IMR-90 (cell line): Measurements from ENCODE around the gene KIF3A. TPM values are rescaled to one million over a fixed set of nuclear protein-coding genes. Genes with fewer than 3 reads are reported as not detected.

Source experiments
- ATAC-seq: fragments of 200-7000 bp; cut with Tn5 transposase; 2 replicates; pipeline ENCODE4 v1.9.1; 2020; ENCODE audit warnings: low read depth, mild to moderate bottlenecking, moderate library complexity
- BruUV-seq: library from RNA; stranded (reverse); fragments of 400-500 nt; replicated peaks from 2 replicates; lab custom pipeline; 2021; lab: Mats Ljungman, UMichigan
- CTCF ChIA-PET: fragments of 300-600 bp; formaldehyde crosslinking; extraction: SDS; loops from one replicate; lab custom pipeline; 2021; ENCODE audit warnings: antibody characterized with exemption; lab: Yijun Ruan, JAX
- POLR2A ChIA-PET: fragments of 300-600 bp; sonication (Branson Sonifier 250); formaldehyde crosslinking; loops from one replicate; lab custom pipeline; 2022; ENCODE audit warnings: antibody characterized with exemption; ENCODE audit not compliant: unreplicated experiment; lab: Charles Lee
- DNase-seq: peaks from one replicate; pipeline ENCODE4 v3.0.0; 2013
- H2AFZ ChIP-seq: replicated peaks from 2 replicates; pipeline ENCODE3; 2013; ENCODE audit warnings: low read length, mild to moderate bottlenecking; ENCODE audit not compliant: poor library complexity
- H2AK5ac ChIP-seq: 2 replicates; pipeline ENCODE4 v1.6.1; 2013; ENCODE audit warnings: low read depth, low read length, inconsistent platforms
- H2AK9ac ChIP-seq: replicated peaks from 2 replicates; pipeline ENCODE3; 2013; ENCODE audit warnings: mild to moderate bottlenecking, low read depth, low read length, moderate library complexity; ENCODE audit not compliant: poor library complexity
- H2BK120ac ChIP-seq: 2 replicates; pipeline ENCODE4 v1.6.1; 2013; ENCODE audit warnings: low read depth, low read length, inconsistent platforms
- H2BK15ac ChIP-seq: 3 replicates; pipeline ENCODE4 v1.6.1; 2013; ENCODE audit warnings: low read depth, low read length, inconsistent platforms
- H2BK20ac ChIP-seq: 2 replicates; pipeline ENCODE4 v1.6.1; 2013; ENCODE audit warnings: low read depth, mild to moderate bottlenecking, inconsistent platforms, low read length, moderate library complexity
- H2BK5ac ChIP-seq: 2 replicates; pipeline ENCODE4 v1.6.1; 2013; ENCODE audit warnings: mild to moderate bottlenecking, low read depth, low read length, inconsistent platforms; ENCODE audit not compliant: poor library complexity, severe bottlenecking
- H3K14ac ChIP-seq: replicated peaks from 2 replicates; pipeline ENCODE4 v1.6.1; 2013; ENCODE audit warnings: low read depth, low read length, inconsistent platforms
- H3K18ac ChIP-seq: 2 replicates; pipeline ENCODE4 v1.6.1; 2013; ENCODE audit warnings: low read depth, low read length, control low read depth
- H3K23ac ChIP-seq: 2 replicates; pipeline ENCODE4 v1.6.1; 2013; ENCODE audit warnings: low read depth, low read length, inconsistent platforms
- H3K27ac ChIP-seq: 2 replicates; pipeline ENCODE4 v1.5.1; 2013; ENCODE audit warnings: mild to moderate bottlenecking, control low read depth, low read length; ENCODE audit not compliant: insufficient read depth
- H3K27me3 ChIP-seq: 2 replicates; pipeline ENCODE4 v1.6.1; 2013; ENCODE audit warnings: low read length; ENCODE audit not compliant: control insufficient read depth, insufficient read depth
- H3K36me3 ChIP-seq: 2 replicates; pipeline ENCODE4 v1.6.1; 2013; ENCODE audit warnings: low read length, mixed read lengths; ENCODE audit not compliant: control insufficient read depth, insufficient read depth
- H3K4ac ChIP-seq: 2 replicates; pipeline ENCODE4 v1.6.1; 2013; ENCODE audit warnings: low read depth, low read length, inconsistent platforms
- H3K4me1 ChIP-seq: 2 replicates; pipeline ENCODE4 v1.6.1; 2013; ENCODE audit warnings: low read length, mixed read lengths; ENCODE audit not compliant: control insufficient read depth, insufficient read depth
- H3K4me2 ChIP-seq: 2 replicates; pipeline ENCODE4 v1.6.1; 2013; ENCODE audit warnings: low read depth, mild to moderate bottlenecking, control low read depth, low read length, moderate library complexity
- H3K4me3 ChIP-seq: 2 replicates; pipeline ENCODE4 v1.5.1; 2013; ENCODE audit warnings: low read depth, mild to moderate bottlenecking, control low read depth, low read length, moderate library complexity; ENCODE audit not compliant: insufficient read depth
- H3K56ac ChIP-seq: 2 replicates; pipeline ENCODE4 v1.6.1; 2013; ENCODE audit warnings: low read length, inconsistent platforms; ENCODE audit not compliant: insufficient read depth; ENCODE audit errors: extremely low read depth
- H3K79me1 ChIP-seq, 2 experiments: 2 replicates each; pipeline ENCODE4 v1.6.1; 2013; ENCODE audit warnings: low read length in 2 of 2, inconsistent platforms in 1 of 2, low read depth in 1 of 2
- H3K9ac ChIP-seq: 2 replicates; pipeline ENCODE4 v1.6.1; 2013; ENCODE audit warnings: low read depth, low read length, control low read depth
- H3K9me1 ChIP-seq: 2 replicates; pipeline ENCODE4 v1.6.1; 2013; ENCODE audit warnings: low read length, inconsistent platforms; ENCODE audit not compliant: insufficient read depth
- H3K9me3 ChIP-seq: 2 replicates; pipeline ENCODE4 v1.6.1; 2013; ENCODE audit warnings: low read length; ENCODE audit not compliant: control insufficient read depth, insufficient read depth
- H4K20me1 ChIP-seq: 2 replicates; pipeline ENCODE4 v1.6.1; 2013; ENCODE audit warnings: low read length, inconsistent platforms; ENCODE audit not compliant: insufficient read depth
- H4K5ac ChIP-seq: 2 replicates; pipeline ENCODE4 v1.6.1; 2013; ENCODE audit warnings: mild to moderate bottlenecking, low read depth, low read length, control low read depth
- H4K8ac ChIP-seq, 2 experiments: 2 replicates each; pipeline ENCODE4 v1.6.1; 2013; ENCODE audit warnings: low read depth in 2 of 2, low read length in 2 of 2, control low read depth in 1 of 2, inconsistent platforms in 1 of 2
- H4K91ac ChIP-seq: 2 replicates; pipeline ENCODE4 v1.6.1; 2013; ENCODE audit warnings: low read depth, low read length, inconsistent platforms; ENCODE audit not compliant: insufficient read depth
- BHLHE40 ChIP-seq: fragments of 150-350 bp; IDR thresholded peaks from 2 replicates; pipeline ENCODE4 v1.6.1; 2016; ENCODE audit warnings: mild to moderate bottlenecking, low read depth, low read length
- CEBPB ChIP-seq: IDR thresholded peaks from 2 replicates; pipeline ENCODE4 v1.6.1; 2012; ENCODE audit warnings: low read depth, low read length, improper control_type of control experiment
- FOS ChIP-seq: fragments of 150-350 bp; IDR thresholded peaks from 2 replicates; pipeline ENCODE4 v1.6.1; 2016; ENCODE audit warnings: low read depth, low read length
- MAFK ChIP-seq: IDR thresholded peaks from 2 replicates; pipeline ENCODE4 v1.6.1; 2012; ENCODE audit warnings: low read depth, low read length, improper control_type of control experiment
- MAZ ChIP-seq: IDR thresholded peaks from 2 replicates; pipeline ENCODE4 v1.6.1; 2012; ENCODE audit warnings: low read depth, mild to moderate bottlenecking, low read length, improper control_type of control experiment, moderate library complexity, borderline replicate concordance
- NFE2L2 ChIP-seq: fragments of 150-350 bp; IDR thresholded peaks from 2 replicates; pipeline ENCODE4 v1.6.1; 2016; ENCODE audit warnings: low read depth, mild to moderate bottlenecking, low read length
- POLR2A ChIP-seq: IDR thresholded peaks from 2 replicates; pipeline ENCODE4 v1.6.1; 2012; ENCODE audit warnings: mild to moderate bottlenecking, low read depth, low read length
- RAD21 ChIP-seq: IDR thresholded peaks from 2 replicates; pipeline ENCODE4 v1.6.1; 2012; ENCODE audit warnings: low read length, improper control_type of control experiment
- RCOR1 ChIP-seq: IDR thresholded peaks from 2 replicates; pipeline ENCODE4 v1.6.1; 2012; ENCODE audit warnings: mild to moderate bottlenecking, low read length, improper control_type of control experiment; ENCODE audit not compliant: insufficient replicate concordance
- SMC3 ChIP-seq: fragments of 150-350 bp; IDR thresholded peaks from 2 replicates; pipeline ENCODE4 v1.6.1; 2016; ENCODE audit warnings: low read depth, mild to moderate bottlenecking, antibody characterized with exemption, low read length, moderate library complexity
- WGBS, 2 experiments: methylation state at CpG; one replicate each; pipeline versions ENCODE4 v1.1.5 to v1.1.7; 2013; ENCODE audit warnings: missing lambda C conversion rate in 2 of 2; ENCODE audit not compliant: insufficient read length in 1 of 2; ENCODE audit errors: extremely low coverage in 2 of 2; 5-methylcytosine and 5-hydroxymethylcytosine counted together
- dilution Hi-C: fragments of 300-500 bp; cut with HindIII; formaldehyde crosslinking; loops from one replicate; pipeline ENCODE4 v1.14.3; 2018; ENCODE audit warnings: low sequenced_read_pairs; ENCODE audit not compliant: unreplicated experiment
- in situ Hi-C: fragments of 300-500 bp; cut with MboI; formaldehyde crosslinking; loops from 3 replicates; pipeline ENCODE4 v1.14.3; 2019; ENCODE audit warnings: low sequenced_read_pairs, inconsistent platforms, mixed read lengths
- intact Hi-C: fragments of 100-400 bp; cut with micrococcal nuclease; formaldehyde crosslinking; loops from 2 replicates; pipeline ENCODE4 v1.10.0; 2022
- polyA plus RNA-seq, 3 experiments: library from polyadenylated mRNA; depleted of rRNA; stranded (reverse); fragments of >200 nt; gene quantifications; 2 replicates each; pipeline ENCODE4 v1.2.3, GENCODE V29; 2012; ENCODE audit warnings: low replicate concordance in 1 of 3
- total RNA-seq: library from RNA; depleted of rRNA; stranded (reverse); fragments of >200 nt; gene quantifications from 2 replicates; pipeline ENCODE4 v1.2.3, GENCODE V29; 2012
- TF ChIP-seq, protein P1 (sequence below): fragments of 150-350 bp; IDR thresholded peaks from 2 replicates; pipeline ENCODE4 v1.6.1; 2017; ENCODE audit warnings: mild to moderate bottlenecking, antibody characterized with exemption, low read length, low read depth
- TF ChIP-seq, protein P2 (sequence below): fragments of 150-350 bp; IDR thresholded peaks from 2 replicates; pipeline ENCODE4 v1.6.1; 2016; ENCODE audit warnings: low read depth, mild to moderate bottlenecking, low read length, moderate library complexity, borderline replicate concordance

KIF3A gene
- total and polyA plus RNA-seq, 2 of the 4 experiments (the other 2 are of a cell fraction) = 4.3 to 4.5 TPM

GRCh38 chr5:132667309-132667708 lies 70.0 kb downstream of the KIF3A start:
- no peak overlapping the region for H4K91ac ChIP-seq
- in situ Hi-C loops = no loop called here
- H2AK9ac ChIP-seq = no peak overlapping the region
- peaks cover 3% of the 10 kb centered on the region; the same call in 1 of the 2 replicates for H3K4me1 ChIP-seq
- no peak overlapping the region for H3K14ac ChIP-seq
- dilution Hi-C loops = no loop called here
- intact Hi-C loops = no loop called here
- H2BK5ac ChIP-seq = no peak overlapping the region
- no peak overlapping the region for H3K4ac ChIP-seq
- WGBS, 2 experiments = no CpG with 5 or more reads among the region's 10 CpGs
- no peaks in the 10 kb centered on the region for H3K9me1 ChIP-seq
- TF ChIP-seq SMC3 (no peak), MAZ (no peak), POLR2A (no peak), BHLHE40 (no peak), CEBPB (no peak), RCOR1 (no peak), MAFK (no peak), RAD21 (no peak), FOS (no peak), NFE2L2 (no peak)
- TF ChIP-seq, protein P1, sequence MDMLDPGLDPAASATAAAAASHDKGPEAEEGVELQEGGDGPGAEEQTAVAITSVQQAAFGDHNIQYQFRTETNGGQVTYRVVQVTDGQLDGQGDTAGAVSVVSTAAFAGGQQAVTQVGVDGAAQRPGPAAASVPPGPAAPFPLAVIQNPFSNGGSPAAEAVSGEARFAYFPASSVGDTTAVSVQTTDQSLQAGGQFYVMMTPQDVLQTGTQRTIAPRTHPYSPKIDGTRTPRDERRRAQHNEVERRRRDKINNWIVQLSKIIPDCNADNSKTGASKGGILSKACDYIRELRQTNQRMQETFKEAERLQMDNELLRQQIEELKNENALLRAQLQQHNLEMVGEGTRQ = no peak
- TF ChIP-seq, protein P2, sequence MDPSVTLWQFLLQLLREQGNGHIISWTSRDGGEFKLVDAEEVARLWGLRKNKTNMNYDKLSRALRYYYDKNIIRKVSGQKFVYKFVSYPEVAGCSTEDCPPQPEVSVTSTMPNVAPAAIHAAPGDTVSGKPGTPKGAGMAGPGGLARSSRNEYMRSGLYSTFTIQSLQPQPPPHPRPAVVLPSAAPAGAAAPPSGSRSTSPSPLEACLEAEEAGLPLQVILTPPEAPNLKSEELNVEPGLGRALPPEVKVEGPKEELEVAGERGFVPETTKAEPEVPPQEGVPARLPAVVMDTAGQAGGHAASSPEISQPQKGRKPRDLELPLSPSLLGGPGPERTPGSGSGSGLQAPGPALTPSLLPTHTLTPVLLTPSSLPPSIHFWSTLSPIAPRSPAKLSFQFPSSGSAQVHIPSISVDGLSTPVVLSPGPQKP = no peak
- no peak overlapping the region for H3K18ac ChIP-seq
- no peaks in the 10 kb centered on the region for H3K36me3 ChIP-seq
- H3K9me3 ChIP-seq = no peaks in the 10 kb centered on the region
- no peak overlapping the region for H3K9ac ChIP-seq
- no peak overlapping the region for H2BK15ac ChIP-seq
- DNase-seq (no peak), ATAC-seq (no peak)
- H3K27me3 ChIP-seq = no peaks in the 10 kb centered on the region
- H3K79me1 ChIP-seq = no peaks in the 10 kb centered on the region
- ChIA-PET CTCF (no interaction called here), POLR2A (no interaction called here)
- H4K20me1 ChIP-seq = no peaks in the 10 kb centered on the region
- no peak overlapping the region for H3K27ac ChIP-seq
- H3K56ac ChIP-seq = no peak overlapping the region
- BruUV-seq = no TSS peak
- H4K5ac ChIP-seq = no peak overlapping the region
- no peak overlapping the region for H3K4me3 ChIP-seq
- no peak overlapping the region for H3K23ac ChIP-seq
- H4K8ac ChIP-seq = no peak overlapping the region
- H2AFZ ChIP-seq = no peak overlapping the region
- H2BK20ac ChIP-seq = no peak overlapping the region
- no peak overlapping the region for H2AK5ac ChIP-seq
- H2BK120ac ChIP-seq = no peak overlapping the region
- H3K4me2 ChIP-seq = no peak overlapping the region
